ENCODE results near the gene SNX3. TPM values are rescaled to one million over a fixed set of nuclear protein-coding genes. Genes with fewer than 3 reads are reported as not detected.
A peak's percentile ranks its signal among the peaks of the same experiment; 100 is the strongest.
"Not testable (repeated sequence)": the region's sequence is repeated elsewhere in the genome, so short reads cannot be mapped to it uniquely, and the experiment has no call there.

SNX3 gene
- total RNA-seq, 1 donor from 2014 or later, result 178 TPM

GRCh38 chr6:108295676-108296075, 34.8 kb upstream of the SNX3 start:
- Mint-ChIP-seq H3K9me3 (ENCODE audit: low read depth) (no peaks in the 10 kb centered on the region), H3K4me3 (ENCODE audit: unreplicated experiment) (peak overlapping the region; percentile 95), H3K27ac (ENCODE audit: unreplicated experiment) (peak overlapping the region; percentile 98), H3K4me1 (ENCODE audit: low read depth) (peaks cover 22% of the 10 kb centered on the region), H3K36me3 (ENCODE audit: low read depth) (no peaks in the 10 kb centered on the region), H3K27me3 (ENCODE audit: low read depth) (no peaks in the 10 kb centered on the region)
- no peak for TF ChIP-seq CTCF (IDR thresholded peaks at IDR 0.05)
- DNase-seq (ENCODE audit: low spot score), result no peak

GRCh38 chr6:108294727-108295625, 34.1 kb upstream of the SNX3 start, which contains the start of gene AFG1L:
AFG1L (plus strand) TSS chr6:108295054; CDS start chr6:108295080, 26 bp downstream.
- H3K27ac Mint-ChIP-seq (ENCODE audit: unreplicated experiment), result peak within 1 kb of the TSS; percentile 98
- peak within 1 kb of the TSS; percentile 95 for H3K4me3 Mint-ChIP-seq (ENCODE audit: unreplicated experiment)
- TF ChIP-seq CTCF (IDR thresholded peaks at IDR 0.05), result no peak
- peaks cover 22% of the 10 kb centered on the region for H3K4me1 Mint-ChIP-seq (ENCODE audit: low read depth)
- peak; percentile 96 for DNase-seq (ENCODE audit: low spot score)
- no peaks in the 10 kb centered on the region for H3K9me3 Mint-ChIP-seq (ENCODE audit: low read depth)
- H3K36me3 Mint-ChIP-seq (ENCODE audit: low read depth), result no peaks in the 10 kb centered on the region
- H3K27me3 Mint-ChIP-seq (ENCODE audit: low read depth), result no peaks in the 10 kb centered on the region

- H3K4me1 Mint-ChIP-seq (ENCODE audit: low read depth), result peaks cover 18% of the 10 kb centered on the region
- H3K9me3 Mint-ChIP-seq (ENCODE audit: low read depth), result no peaks in the 10 kb centered on the region
- no peaks in the 10 kb centered on the region for H3K27me3 Mint-ChIP-seq (ENCODE audit: low read depth)
- no peaks in the 10 kb centered on the region for H3K36me3 Mint-ChIP-seq (ENCODE audit: low read depth)
- peak overlapping the region; percentile 95 for H3K4me3 Mint-ChIP-seq (ENCODE audit: unreplicated experiment)
- no peak for DNase-seq (ENCODE audit: low spot score)
- TF ChIP-seq CTCF (IDR thresholded peaks at IDR 0.05), result no peak
- peak overlapping the region; percentile 98 for H3K27ac Mint-ChIP-seq (ENCODE audit: unreplicated experiment)
These were observed 33.5 kb upstream of the SNX3 start for GRCh38 chr6:108294297-108294726.

- Mint-ChIP-seq H3K27me3 (ENCODE audit: low read depth) (no peaks in the 10 kb centered on the region), H3K27ac (ENCODE audit: unreplicated experiment) (peak overlapping the region; percentile 98), H3K9me3 (ENCODE audit: low read depth) (no peaks in the 10 kb centered on the region), H3K36me3 (ENCODE audit: low read depth) (no peaks in the 10 kb centered on the region), H3K4me3 (ENCODE audit: unreplicated experiment) (peak overlapping the region; percentile 95), H3K4me1 (ENCODE audit: low read depth) (peaks cover 17% of the 10 kb centered on the region)
- DNase-seq (ENCODE audit: low spot score), result no peak
- TF ChIP-seq CTCF (IDR thresholded peaks at IDR 0.05), result no peak
These were observed 32.9 kb upstream of the SNX3 start for GRCh38 chr6:108293527-108294296.

GRCh38 chr6:108292561-108292960, 31.7 kb upstream of the SNX3 start:
- H3K36me3 Mint-ChIP-seq (ENCODE audit: low read depth); H3K9me3 Mint-ChIP-seq (ENCODE audit: low read depth); H3K4me3 Mint-ChIP-seq (ENCODE audit: unreplicated experiment); H3K27ac Mint-ChIP-seq (ENCODE audit: unreplicated experiment); DNase-seq (ENCODE audit: low spot score); H3K27me3 Mint-ChIP-seq (ENCODE audit: low read depth): not testable (repeated sequence)
- peaks cover 15% of the 10 kb centered on the region for H3K4me1 Mint-ChIP-seq (ENCODE audit: low read depth)

Data from chondrocyte (in vitro differentiated cells).